Measurements from ENCODE around the gene CFAP69. TPM values are rescaled to one million over a fixed set of nuclear protein-coding genes. Genes with fewer than 3 reads are reported as not detected.
A peak's percentile ranks its signal among the peaks of the same experiment; 100 is the strongest.

CFAP69 gene
- total RNA-seq, 1 donor from 2014 or later = 3.6 TPM

GRCh38 chr7:90210981-90211380, 34.0 kb upstream of the CFAP69 start:
- H3K27me3 ChIP-seq (ENCODE audit: control insufficient read depth, insufficient read depth, low read length) = no peaks in the 10 kb centered on the region
- DNase-seq (ENCODE audit: low read depth) = no peak
- TF ChIP-seq, protein P1, sequence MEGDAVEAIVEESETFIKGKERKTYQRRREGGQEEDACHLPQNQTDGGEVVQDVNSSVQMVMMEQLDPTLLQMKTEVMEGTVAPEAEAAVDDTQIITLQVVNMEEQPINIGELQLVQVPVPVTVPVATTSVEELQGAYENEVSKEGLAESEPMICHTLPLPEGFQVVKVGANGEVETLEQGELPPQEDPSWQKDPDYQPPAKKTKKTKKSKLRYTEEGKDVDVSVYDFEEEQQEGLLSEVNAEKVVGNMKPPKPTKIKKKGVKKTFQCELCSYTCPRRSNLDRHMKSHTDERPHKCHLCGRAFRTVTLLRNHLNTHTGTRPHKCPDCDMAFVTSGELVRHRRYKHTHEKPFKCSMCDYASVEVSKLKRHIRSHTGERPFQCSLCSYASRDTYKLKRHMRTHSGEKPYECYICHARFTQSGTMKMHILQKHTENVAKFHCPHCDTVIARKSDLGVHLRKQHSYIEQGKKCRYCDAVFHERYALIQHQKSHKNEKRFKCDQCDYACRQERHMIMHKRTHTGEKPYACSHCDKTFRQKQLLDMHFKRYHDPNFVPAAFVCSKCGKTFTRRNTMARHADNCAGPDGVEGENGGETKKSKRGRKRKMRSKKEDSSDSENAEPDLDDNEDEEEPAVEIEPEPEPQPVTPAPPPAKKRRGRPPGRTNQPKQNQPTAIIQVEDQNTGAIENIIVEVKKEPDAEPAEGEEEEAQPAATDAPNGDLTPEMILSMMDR (IDR thresholded peaks at IDR 0.05; ENCODE audit: insufficient read depth, low read length, poor library complexity, severe bottlenecking) = no peak
- H3K4me3 ChIP-seq (ENCODE audit: low read depth, low read length) = peak overlapping the region; percentile 79
- no peaks in the 10 kb centered on the region for H3K36me3 ChIP-seq (ENCODE audit: control insufficient read depth, insufficient read depth, low read length)

GRCh38 chr7:90211391-90212148, 33.4 kb upstream of the CFAP69 start, which contains the start of gene STEAP2:
Gene STEAP2 (plus strand): TSS chr7:90211740. CDS start chr7:90225083, 13,343 bp downstream.
- DNase-seq (ENCODE audit: low read depth) = peak; percentile 52
- H3K36me3 ChIP-seq (ENCODE audit: control insufficient read depth, insufficient read depth, low read length) = no peaks in the 10 kb centered on the region
- no peaks in the 10 kb centered on the region for H3K27me3 ChIP-seq (ENCODE audit: control insufficient read depth, insufficient read depth, low read length)
- peak within 1 kb of the TSS; percentile 79 for H3K4me3 ChIP-seq (ENCODE audit: low read depth, low read length)
- TF ChIP-seq, protein P1 (IDR thresholded peaks at IDR 0.05; ENCODE audit: insufficient read depth, low read length, poor library complexity, severe bottlenecking) = peak; percentile 58

- DNase-seq (ENCODE audit: low read depth) = no peak
- Histone ChIP-seq H3K36me3 (ENCODE audit: control insufficient read depth, insufficient read depth, low read length) (no peaks in the 10 kb centered on the region), H3K27me3 (ENCODE audit: control insufficient read depth, insufficient read depth, low read length) (no peaks in the 10 kb centered on the region), H3K4me3 (ENCODE audit: low read depth, low read length) (peak overlapping the region; percentile 79)
- TF ChIP-seq, protein P1 (IDR thresholded peaks at IDR 0.05; ENCODE audit: insufficient read depth, low read length, poor library complexity, severe bottlenecking) = no peak
These were observed 32.9 kb upstream of the CFAP69 start for GRCh38 chr7:90212149-90212495.

DNA sequence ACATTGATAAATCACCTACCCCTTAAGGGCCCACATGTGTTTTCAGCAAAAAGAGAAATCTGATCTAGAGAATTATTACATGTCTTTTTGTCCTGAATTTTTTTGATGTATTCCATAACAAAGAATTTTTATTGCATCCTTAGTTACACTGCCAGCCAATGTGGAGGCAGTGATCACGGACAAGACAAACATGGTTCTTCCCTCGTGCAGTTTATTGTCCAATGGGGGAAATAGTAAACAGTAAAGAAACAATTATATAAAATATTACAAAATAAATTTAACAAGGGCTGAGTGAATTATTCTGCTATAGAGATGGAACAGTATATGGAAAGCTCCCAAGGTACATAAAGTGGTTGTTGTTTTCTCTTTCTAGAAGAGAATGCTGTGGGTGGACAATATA, 31.5 kb upstream of the CFAP69 start:
- Histone ChIP-seq H3K27me3 (ENCODE audit: control insufficient read depth, insufficient read depth, low read length) (no peaks in the 10 kb centered on the region), H3K4me3 (ENCODE audit: low read depth, low read length) (no peak overlapping the region), H3K36me3 (ENCODE audit: control insufficient read depth, insufficient read depth, low read length) (no peaks in the 10 kb centered on the region)
- no peak for DNase-seq (ENCODE audit: low read depth)
- TF ChIP-seq, protein P1 (IDR thresholded peaks at IDR 0.05; ENCODE audit: insufficient read depth, low read length, poor library complexity, severe bottlenecking) = no peak

- TF ChIP-seq, protein P1 (IDR thresholded peaks at IDR 0.05; ENCODE audit: insufficient read depth, low read length, poor library complexity, severe bottlenecking) = no peak
- Histone ChIP-seq H3K27me3 (ENCODE audit: control insufficient read depth, insufficient read depth, low read length) (no peaks in the 10 kb centered on the region), H3K4me3 (ENCODE audit: low read depth, low read length) (no peak overlapping the region), H3K36me3 (ENCODE audit: control insufficient read depth, insufficient read depth, low read length) (no peaks in the 10 kb centered on the region)
- no peak for DNase-seq (ENCODE audit: low read depth)
These were observed 28.8 kb upstream of the CFAP69 start for GRCh38 chr7:90216080-90216674.
